Skeletal muscle tissue (tissue), 4 donors: Measurements from ENCODE around the gene MADD. TPM values are rescaled to one million over a fixed set of nuclear protein-coding genes. Genes with fewer than 3 reads are reported as not detected.

Source experiments
- H3K27ac ChIP-seq: one replicate; pipeline ENCODE4 v1.7.0; 2013; ENCODE audit warnings: mild to moderate bottlenecking, low read depth, low read length, inconsistent platforms
- H3K27me3 ChIP-seq, 3 donors: one replicate each; pipeline ENCODE4 v1.7.0; 2013; ENCODE audit warnings: low read length in 3 of 3; ENCODE audit not compliant: control insufficient read depth in 3 of 3, insufficient read depth in 3 of 3
- H3K36me3 ChIP-seq, 3 donors: one replicate each; pipeline ENCODE4 v1.7.0; 2013; ENCODE audit warnings: low read length in 3 of 3; ENCODE audit not compliant: control insufficient read depth in 3 of 3, insufficient read depth in 3 of 3
- H3K4me1 ChIP-seq, 3 donors: one replicate each; pipeline ENCODE4 v1.7.0; 2013; ENCODE audit warnings: low read length in 3 of 3, mild to moderate bottlenecking in 3 of 3; ENCODE audit not compliant: control insufficient read depth in 3 of 3, insufficient read depth in 3 of 3
- H3K4me3 ChIP-seq, 3 donors: one replicate each; pipeline ENCODE4 v1.7.0; 2013; ENCODE audit warnings: low read length in 3 of 3
- H3K9ac ChIP-seq, 3 donors: one replicate each; pipeline ENCODE4 v1.7.0; 2013; ENCODE audit warnings: low read length in 3 of 3, mild to moderate bottlenecking in 3 of 3, moderate library complexity in 2 of 3, low read depth in 1 of 3
- H3K9me3 ChIP-seq, 3 donors: one replicate each; pipeline ENCODE4 v1.7.0; 2013; ENCODE audit warnings: low read length in 3 of 3; ENCODE audit not compliant: control insufficient read depth in 3 of 3
- total RNA-seq: library from RNA; depleted of rRNA; stranded (reverse); fragments of >200 nt; gene quantifications from one replicate; pipeline ENCODE4 v1.2.3, GENCODE V29; 2014
- donor health status: Osteomylitis.

The MADD gene
- 15.7 TPM for total RNA-seq

GRCh38 chr11:47269829-47270305, at the start of gene MADD:
Gene MADD, plus strand, starts transcription at chr11:47270133.
- Histone ChIP-seq H3K27me3 (no peaks in the 10 kb centered on the region), H3K27ac (peak within 1 kb of the TSS; percentile 93), H3K4me3 (peak within 1 kb of the TSS; percentile 76 to 88 (median 87)), H3K9me3 (no peaks in the 10 kb centered on the region), H3K9ac (peak within 1 kb of the TSS; percentile 84 to 93 (median 92)), H3K4me1 (peaks cover 39 to 55% (median 49%) of the 10 kb centered on the region in 3 donors), H3K36me3 (peaks cover 5 to 16% (median 9%) of the 10 kb centered on the region in 3 donors)

DNA sequence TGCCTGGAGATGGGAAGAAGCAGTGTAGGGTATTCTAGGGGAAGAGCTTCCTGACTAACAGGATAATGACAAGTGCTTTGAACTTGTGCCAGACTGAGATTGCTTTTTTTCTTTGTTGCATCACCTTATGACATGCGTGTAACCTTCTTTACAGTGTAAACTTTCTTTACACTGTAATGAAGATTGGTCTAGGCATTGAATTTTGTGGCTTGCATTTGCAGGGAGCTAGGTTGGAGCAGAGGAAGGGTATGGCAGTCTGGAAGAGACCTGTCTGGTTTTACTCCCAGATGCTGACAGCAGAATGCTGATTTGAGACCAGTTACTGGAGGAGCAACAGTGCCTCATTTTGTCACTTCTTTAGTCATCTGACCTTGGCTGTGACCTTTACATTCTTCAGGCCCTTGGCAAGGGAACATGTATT, 49.5 kb upstream of the MADD start:
- H3K36me3 ChIP-seq: peaks cover 8 to 20% (median 9%) of the 10 kb centered on the region in 3 donors
- no peak overlapping the region for H3K27ac ChIP-seq
- H3K9ac ChIP-seq: no peak overlapping the region
- no peak overlapping the region for H3K4me3 ChIP-seq
- no peaks in the 10 kb centered on the region for H3K27me3 ChIP-seq
- peaks cover 13 to 20% (median 16%) of the 10 kb centered on the region in 3 donors for H3K4me1 ChIP-seq
- H3K9me3 ChIP-seq: no peaks in the 10 kb centered on the region

GRCh38 chr11:47222696-47223095, 47.2 kb upstream of the MADD start:
- H3K36me3 ChIP-seq: peaks cover 8 to 20% (median 15%) of the 10 kb centered on the region in 3 donors
- H3K27me3 ChIP-seq: no peaks in the 10 kb centered on the region
- H3K4me1 ChIP-seq: peaks cover 0 to 3% (median 0%) of the 10 kb centered on the region in 3 donors
- H3K9me3 ChIP-seq: no peaks in the 10 kb centered on the region
- no peak overlapping the region for H3K27ac ChIP-seq
- no peak overlapping the region for H3K4me3 ChIP-seq
- H3K9ac ChIP-seq: no peak overlapping the region

DNA sequence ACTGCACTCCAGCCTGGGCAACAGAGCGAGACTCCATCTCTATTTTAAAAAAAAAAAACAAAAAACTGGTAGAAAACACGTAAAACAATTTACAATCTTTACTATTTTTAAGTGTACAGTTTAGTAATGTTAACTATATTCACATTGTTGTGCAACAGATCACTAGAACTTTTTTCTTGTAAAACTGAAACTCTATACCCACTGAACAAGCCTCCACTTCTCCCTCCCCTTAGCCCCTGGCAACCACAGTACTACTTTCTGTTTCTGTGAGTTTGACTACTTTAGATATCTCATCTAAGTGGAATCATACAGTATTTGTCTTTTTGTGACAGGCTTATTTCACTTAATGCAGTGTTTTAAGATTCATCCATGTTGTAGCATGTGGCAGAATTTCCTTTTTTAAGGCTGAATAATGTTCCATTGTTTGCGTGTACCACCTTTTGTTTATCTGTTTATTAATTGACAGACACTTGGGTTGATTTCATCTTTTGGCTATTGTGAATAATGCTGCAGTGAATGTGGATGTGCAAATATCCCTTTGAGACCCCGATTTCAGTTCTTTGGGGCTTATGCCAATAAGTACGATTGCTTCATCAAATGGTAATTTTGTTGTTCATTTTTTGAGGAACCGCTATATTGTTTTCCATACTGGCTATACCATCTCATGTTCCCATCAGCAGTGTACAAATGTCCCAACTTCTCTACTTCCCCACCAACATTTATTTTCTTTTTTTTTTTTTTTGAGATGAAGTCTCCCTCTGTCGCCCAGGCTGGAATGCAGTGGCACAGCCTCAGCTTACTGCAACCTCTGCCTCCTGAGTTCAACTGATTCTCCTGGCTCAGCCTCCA, 44.2 kb upstream of the MADD start:
- Histone ChIP-seq H3K4me3 (no peak overlapping the region), H3K9ac (no peak overlapping the region), H3K27me3 (no peaks in the 10 kb centered on the region), H3K9me3 (no peaks in the 10 kb centered on the region), H3K4me1 (no peaks in the 10 kb centered on the region), H3K27ac (no peak overlapping the region), H3K36me3 (peaks cover 5 to 11% (median 8%) of the 10 kb centered on the region in 3 donors)

GRCh38 chr11:47229161-47229560, 40.8 kb upstream of the MADD start:
- Histone ChIP-seq H3K9me3 (no peaks in the 10 kb centered on the region), H3K36me3 (peaks cover 3 to 8% (median 3%) of the 10 kb centered on the region in 3 donors), H3K4me1 (peaks cover 2 to 3% (median 2%) of the 10 kb centered on the region in 3 donors), H3K9ac (no peak overlapping the region), H3K27me3 (no peaks in the 10 kb centered on the region), H3K27ac (no peak overlapping the region), H3K4me3 (no peak overlapping the region)

DNA sequence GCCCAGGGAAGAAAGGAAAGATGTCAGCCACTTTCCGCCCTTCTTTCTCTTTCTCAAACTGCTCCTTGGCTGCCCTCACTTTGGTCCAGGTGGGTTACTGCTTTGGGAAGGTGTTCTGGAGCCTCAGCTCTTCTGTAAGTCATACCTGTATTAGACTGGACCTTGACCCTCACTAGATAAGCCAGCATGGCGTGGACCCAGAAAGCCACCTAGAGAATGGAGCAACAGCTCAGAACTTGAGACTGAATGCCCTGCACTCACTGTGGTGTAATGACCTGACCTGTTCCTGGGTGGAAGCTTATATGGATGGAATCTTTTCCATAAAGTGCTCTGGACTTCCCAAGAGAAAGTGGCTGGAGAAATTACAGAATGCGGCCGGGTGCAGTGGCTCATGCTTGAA, 36.9 kb upstream of the MADD start:
- Histone ChIP-seq H3K36me3 (peaks cover 6 to 19% (median 6%) of the 10 kb centered on the region in 3 donors), H3K4me1 (peaks cover 9 to 16% (median 12%) of the 10 kb centered on the region in 3 donors), H3K27me3 (no peaks in the 10 kb centered on the region), H3K27ac (no peak overlapping the region), H3K9ac (no peak overlapping the region), H3K9me3 (no peaks in the 10 kb centered on the region), H3K4me3 (no peak overlapping the region)

GRCh38 chr11:47233989-47234668, 35.8 kb upstream of the MADD start:
- Histone ChIP-seq H3K36me3 (peaks cover 10 to 27% (median 12%) of the 10 kb centered on the region in 3 donors), H3K9me3 (no peaks in the 10 kb centered on the region), H3K4me1 (peaks cover 10 to 17% (median 12%) of the 10 kb centered on the region in 3 donors), H3K27ac (no peak overlapping the region), H3K4me3 (no peak overlapping the region), H3K9ac (peak overlapping the region; percentile 23 to 28 (median 27)), H3K27me3 (no peaks in the 10 kb centered on the region)

DNA sequence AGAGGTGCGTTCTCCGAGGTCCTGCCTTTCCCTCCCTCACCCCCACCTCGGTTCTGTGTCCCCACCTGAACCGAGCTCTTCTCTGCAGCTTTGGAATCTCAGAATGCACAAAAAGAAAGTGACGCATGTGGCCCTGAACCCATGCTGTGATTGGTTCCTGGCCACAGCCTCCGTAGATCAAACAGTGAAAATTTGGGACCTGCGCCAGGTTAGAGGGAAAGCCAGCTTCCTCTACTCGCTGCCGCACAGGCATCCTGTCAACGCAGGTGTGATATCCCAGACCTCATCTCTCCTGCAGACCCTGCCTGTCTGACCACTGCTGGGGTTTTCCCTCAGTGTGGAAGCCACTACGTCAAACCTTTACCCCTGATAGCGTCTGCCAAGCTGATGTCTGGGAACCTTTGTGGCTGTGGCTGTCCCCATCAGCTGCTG, 35.2 kb upstream of the MADD start:
- H3K36me3 ChIP-seq: peaks cover 16 to 33% (median 17%) of the 10 kb centered on the region in 3 donors
- H3K9ac ChIP-seq: peak overlapping the region in 1 of 3 donors; percentile 28
- H3K9me3 ChIP-seq: no peaks in the 10 kb centered on the region
- no peak overlapping the region for H3K27ac ChIP-seq
- H3K4me3 ChIP-seq: no peak overlapping the region
- H3K4me1 ChIP-seq: peaks cover 10 to 17% (median 12%) of the 10 kb centered on the region in 3 donors
- no peaks in the 10 kb centered on the region for H3K27me3 ChIP-seq

DNA sequence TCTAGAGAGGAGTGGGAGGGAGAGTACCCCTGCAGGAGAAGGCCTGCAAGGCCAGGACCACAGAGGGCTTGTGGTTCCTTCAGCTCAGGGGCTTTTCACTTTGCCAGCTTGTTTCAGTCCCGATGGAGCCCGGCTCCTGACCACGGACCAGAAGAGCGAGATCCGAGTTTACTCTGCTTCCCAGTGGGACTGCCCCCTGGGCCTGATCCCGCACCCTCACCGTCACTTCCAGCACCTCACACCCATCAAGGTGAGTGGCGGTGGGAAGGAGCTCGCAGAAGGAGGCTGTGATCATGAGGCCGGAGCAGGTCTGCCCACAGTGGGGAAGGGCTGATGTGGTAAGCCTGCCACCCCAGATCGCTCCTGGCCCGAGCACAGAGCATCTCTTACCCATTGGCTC, 34.8 kb upstream of the MADD start:
- Histone ChIP-seq H3K36me3 (peaks cover 21 to 38% (median 22%) of the 10 kb centered on the region in 3 donors), H3K27me3 (no peaks in the 10 kb centered on the region), H3K9ac (peak overlapping the region in 1 of 3 donors; percentile 28), H3K4me1 (peaks cover 10 to 17% (median 12%) of the 10 kb centered on the region in 3 donors), H3K4me3 (no peak overlapping the region), H3K27ac (no peak overlapping the region), H3K9me3 (no peaks in the 10 kb centered on the region)
